ENCODE measurements around the gene RAB11FIP3.

DNA sequence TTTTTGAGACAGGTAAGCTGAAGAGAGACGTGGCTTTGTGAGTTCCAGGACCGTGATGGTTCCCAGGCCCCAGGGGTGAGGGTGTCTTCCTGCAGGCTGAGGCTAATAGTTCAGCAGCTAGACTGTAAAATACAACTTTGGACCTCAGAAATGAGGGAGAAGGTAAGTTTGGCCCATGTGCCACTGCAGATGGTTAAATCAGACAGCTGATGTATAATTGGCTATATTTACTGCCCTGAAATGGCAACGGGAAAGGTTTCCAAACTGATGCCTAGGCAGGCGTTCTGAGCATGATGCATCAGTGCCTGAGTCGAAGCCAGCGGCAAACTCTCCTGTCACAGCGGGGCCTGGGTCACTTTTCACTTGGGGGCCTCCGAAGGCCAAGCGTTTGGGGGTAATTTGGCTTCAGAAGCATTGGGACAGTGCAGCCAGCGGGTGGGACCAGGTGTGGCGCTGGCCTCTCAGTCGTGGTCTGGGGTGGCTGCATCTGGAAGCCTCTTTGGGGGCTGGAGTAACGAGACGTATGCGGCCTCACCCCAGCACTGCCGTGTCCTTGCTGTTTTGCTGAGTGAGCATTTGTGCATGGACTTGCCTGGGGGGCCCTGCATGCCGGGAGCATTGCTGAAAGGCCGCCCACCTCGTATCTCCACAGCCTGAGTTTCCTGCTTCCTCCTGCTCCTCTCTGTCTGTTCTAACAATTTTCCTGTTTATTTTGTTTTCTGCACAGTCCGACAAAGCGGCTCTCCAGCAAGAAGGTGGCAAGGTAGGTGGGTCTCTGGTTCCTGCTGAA is 70.8 kb downstream of the RAB11FIP3 start:
- TF ChIP-seq, protein P1, sequence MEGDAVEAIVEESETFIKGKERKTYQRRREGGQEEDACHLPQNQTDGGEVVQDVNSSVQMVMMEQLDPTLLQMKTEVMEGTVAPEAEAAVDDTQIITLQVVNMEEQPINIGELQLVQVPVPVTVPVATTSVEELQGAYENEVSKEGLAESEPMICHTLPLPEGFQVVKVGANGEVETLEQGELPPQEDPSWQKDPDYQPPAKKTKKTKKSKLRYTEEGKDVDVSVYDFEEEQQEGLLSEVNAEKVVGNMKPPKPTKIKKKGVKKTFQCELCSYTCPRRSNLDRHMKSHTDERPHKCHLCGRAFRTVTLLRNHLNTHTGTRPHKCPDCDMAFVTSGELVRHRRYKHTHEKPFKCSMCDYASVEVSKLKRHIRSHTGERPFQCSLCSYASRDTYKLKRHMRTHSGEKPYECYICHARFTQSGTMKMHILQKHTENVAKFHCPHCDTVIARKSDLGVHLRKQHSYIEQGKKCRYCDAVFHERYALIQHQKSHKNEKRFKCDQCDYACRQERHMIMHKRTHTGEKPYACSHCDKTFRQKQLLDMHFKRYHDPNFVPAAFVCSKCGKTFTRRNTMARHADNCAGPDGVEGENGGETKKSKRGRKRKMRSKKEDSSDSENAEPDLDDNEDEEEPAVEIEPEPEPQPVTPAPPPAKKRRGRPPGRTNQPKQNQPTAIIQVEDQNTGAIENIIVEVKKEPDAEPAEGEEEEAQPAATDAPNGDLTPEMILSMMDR (IDR thresholded peaks at IDR 0.05), result no peak
- TF ChIP-seq, protein P2, sequence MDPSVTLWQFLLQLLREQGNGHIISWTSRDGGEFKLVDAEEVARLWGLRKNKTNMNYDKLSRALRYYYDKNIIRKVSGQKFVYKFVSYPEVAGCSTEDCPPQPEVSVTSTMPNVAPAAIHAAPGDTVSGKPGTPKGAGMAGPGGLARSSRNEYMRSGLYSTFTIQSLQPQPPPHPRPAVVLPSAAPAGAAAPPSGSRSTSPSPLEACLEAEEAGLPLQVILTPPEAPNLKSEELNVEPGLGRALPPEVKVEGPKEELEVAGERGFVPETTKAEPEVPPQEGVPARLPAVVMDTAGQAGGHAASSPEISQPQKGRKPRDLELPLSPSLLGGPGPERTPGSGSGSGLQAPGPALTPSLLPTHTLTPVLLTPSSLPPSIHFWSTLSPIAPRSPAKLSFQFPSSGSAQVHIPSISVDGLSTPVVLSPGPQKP (IDR thresholded peaks at IDR 0.05; ENCODE audit: low read depth, low read length), result no peak
- TF ChIP-seq EHMT2 (IDR thresholded peaks at IDR 0.05; ENCODE audit: low read depth), result no peak
- no peak for TF ChIP-seq RFX5 (IDR thresholded peaks at IDR 0.05)

Measured in A549 (cell line).